ENCODE measurements around the gene TRIP13.
"Not testable (repeated sequence)": the region's sequence is repeated elsewhere in the genome, so short reads cannot be mapped to it uniquely, and the experiment has no call there.

DNA sequence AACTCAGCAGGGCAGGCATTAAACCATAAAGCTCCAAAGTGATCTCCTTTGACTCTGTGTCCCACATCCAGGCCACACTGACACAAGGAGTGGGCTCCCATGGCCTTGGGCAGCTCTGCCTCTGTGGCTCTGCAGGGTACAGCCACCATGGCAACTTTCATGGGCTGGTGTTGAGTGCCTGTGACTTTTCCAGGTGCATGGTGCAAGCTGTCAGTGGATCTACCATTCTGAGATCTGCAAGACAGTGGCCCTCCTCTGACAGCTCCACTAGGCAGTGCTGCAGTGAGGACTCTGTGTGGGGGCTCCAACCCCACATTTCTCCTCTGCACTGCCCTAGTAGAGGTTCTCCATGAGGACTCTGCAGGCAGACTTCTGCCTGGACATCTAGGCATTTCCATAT lies 41.3 kb downstream of the TRIP13 start:
- TF ChIP-seq, protein P1, sequence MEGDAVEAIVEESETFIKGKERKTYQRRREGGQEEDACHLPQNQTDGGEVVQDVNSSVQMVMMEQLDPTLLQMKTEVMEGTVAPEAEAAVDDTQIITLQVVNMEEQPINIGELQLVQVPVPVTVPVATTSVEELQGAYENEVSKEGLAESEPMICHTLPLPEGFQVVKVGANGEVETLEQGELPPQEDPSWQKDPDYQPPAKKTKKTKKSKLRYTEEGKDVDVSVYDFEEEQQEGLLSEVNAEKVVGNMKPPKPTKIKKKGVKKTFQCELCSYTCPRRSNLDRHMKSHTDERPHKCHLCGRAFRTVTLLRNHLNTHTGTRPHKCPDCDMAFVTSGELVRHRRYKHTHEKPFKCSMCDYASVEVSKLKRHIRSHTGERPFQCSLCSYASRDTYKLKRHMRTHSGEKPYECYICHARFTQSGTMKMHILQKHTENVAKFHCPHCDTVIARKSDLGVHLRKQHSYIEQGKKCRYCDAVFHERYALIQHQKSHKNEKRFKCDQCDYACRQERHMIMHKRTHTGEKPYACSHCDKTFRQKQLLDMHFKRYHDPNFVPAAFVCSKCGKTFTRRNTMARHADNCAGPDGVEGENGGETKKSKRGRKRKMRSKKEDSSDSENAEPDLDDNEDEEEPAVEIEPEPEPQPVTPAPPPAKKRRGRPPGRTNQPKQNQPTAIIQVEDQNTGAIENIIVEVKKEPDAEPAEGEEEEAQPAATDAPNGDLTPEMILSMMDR (IDR thresholded peaks at IDR 0.05), result not testable (repeated sequence)
- TF ChIP-seq POLR2A (IDR thresholded peaks at IDR 0.05), result not testable (repeated sequence)

Data from Peyer's patch (tissue), 4 donors.